Activated naive CD4-positive, alpha-beta T cell treated with anti-CD3 and anti-CD28 coated beads for 36 hours (primary cell): ENCODE results near the gene MYD88. TPM values are rescaled to one million over a fixed set of nuclear protein-coding genes. Genes with fewer than 3 reads are reported as not detected.

Source experiments
- CTCF ChIA-PET: fragments of 350-600 bp; sonication (Branson Sonifier 250); formaldehyde crosslinking; loops from one replicate; lab custom pipeline; 2021; ENCODE audit warnings: antibody characterized with exemption; lab: Charles Lee
- DNase-seq: peaks from one replicate; pipeline ENCODE4 v3.0.0-alpha.2; 2020
- H3K27ac Mint-ChIP-seq: one replicate; pipeline ENCODE4 v1.8.0; 2021; ENCODE audit warnings: mild to moderate bottlenecking, mixed read lengths
- H3K27me3 Mint-ChIP-seq: one replicate; pipeline ENCODE4 v1.8.0; 2021; ENCODE audit warnings: low read depth, mixed read lengths
- H3K36me3 Mint-ChIP-seq: one replicate; pipeline ENCODE4 v1.8.0; 2021; ENCODE audit warnings: low read depth, mixed read lengths
- H3K4me1 Mint-ChIP-seq: one replicate; pipeline ENCODE4 v1.8.0; 2021; ENCODE audit warnings: low read depth, mixed read lengths
- H3K4me3 Mint-ChIP-seq: one replicate; pipeline ENCODE4 v1.8.0; 2021; ENCODE audit warnings: mild to moderate bottlenecking, moderate library complexity, mixed read lengths
- H3K9me3 Mint-ChIP-seq: one replicate; pipeline ENCODE4 v1.8.0; 2021; ENCODE audit warnings: mixed read lengths
- intact Hi-C: fragments of 100-400 bp; cut with micrococcal nuclease; formaldehyde crosslinking; loops from one replicate; pipeline ENCODE4 v1.15.1; 2023
- total RNA-seq, 2 experiments: library from RNA; stranded (reverse); gene quantifications; one replicate each; pipeline ENCODE4 v1.2.3, GENCODE V29; 2021

The MYD88 gene
- total RNA-seq, 2 experiments from 2014 or later: 16.6 to 19.3 TPM

DNA sequence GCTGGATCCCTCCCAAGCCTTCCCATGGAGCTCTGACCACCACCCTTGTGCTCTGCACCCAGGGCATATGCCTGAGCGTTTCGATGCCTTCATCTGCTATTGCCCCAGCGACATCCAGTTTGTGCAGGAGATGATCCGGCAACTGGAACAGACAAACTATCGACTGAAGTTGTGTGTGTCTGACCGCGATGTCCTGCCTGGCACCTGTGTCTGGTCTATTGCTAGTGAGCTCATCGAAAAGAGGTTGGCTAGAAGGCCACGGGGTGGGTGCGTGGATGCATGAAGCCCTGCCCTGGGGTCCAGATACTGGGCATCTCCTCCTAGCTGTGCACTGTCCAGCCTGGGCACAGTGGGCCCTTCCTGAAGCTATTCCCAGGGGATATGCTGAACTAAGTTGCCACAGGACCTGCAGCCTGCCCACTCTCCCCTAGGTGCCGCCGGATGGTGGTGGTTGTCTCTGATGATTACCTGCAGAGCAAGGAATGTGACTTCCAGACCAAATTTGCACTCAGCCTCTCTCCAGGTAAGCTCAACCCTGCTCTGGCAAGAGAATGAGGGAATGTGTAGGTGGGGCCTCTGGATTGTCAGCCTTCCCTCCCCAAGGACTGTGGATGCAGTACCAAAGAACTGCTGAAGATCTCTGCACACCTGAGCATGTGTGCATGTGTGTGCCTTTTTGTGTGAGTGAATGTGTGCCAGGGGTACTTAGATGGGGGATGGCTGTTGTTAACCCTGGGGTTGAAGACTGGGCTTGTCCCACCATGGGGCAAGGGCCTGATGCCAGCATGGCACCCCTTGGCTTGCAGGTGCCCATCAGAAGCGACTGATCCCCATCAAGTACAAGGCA, 2.1 kb downstream of the MYD88 start:
- CTCF ChIA-PET: interaction anchor here (1.1 to 2.1 kb wide), 5 partner anchors 12 to 158 kb away, joined by 3 to 11 read pairs (median 4); no protein-coding TSS in a partner anchor
- intact Hi-C loops: no loop called here
- peaks cover 3% of the 10 kb centered on the region for H3K9me3 Mint-ChIP-seq
- no peaks in the 10 kb centered on the region for H3K27me3 Mint-ChIP-seq
- no peak overlapping the region for H3K27ac Mint-ChIP-seq
- DNase-seq: no peak
- peaks cover 33% of the 10 kb centered on the region for H3K4me1 Mint-ChIP-seq
- peaks cover 17% of the 10 kb centered on the region for H3K36me3 Mint-ChIP-seq
- peak overlapping the region; percentile 88 for H3K4me3 Mint-ChIP-seq

GRCh38 chr3:38141173-38141951, 2.9 kb downstream of the MYD88 start:
- DNase-seq: no peak
- no peak overlapping the region for H3K4me3 Mint-ChIP-seq
- H3K9me3 Mint-ChIP-seq: peaks cover 9% of the 10 kb centered on the region
- H3K27ac Mint-ChIP-seq: no peak overlapping the region
- no peaks in the 10 kb centered on the region for H3K27me3 Mint-ChIP-seq
- H3K36me3 Mint-ChIP-seq: peaks cover 15% of the 10 kb centered on the region
- CTCF ChIA-PET: interaction anchor here (1.4 kb wide), 1 partner anchor 12 kb away, joined by 4 read pairs; no protein-coding TSS in a partner anchor
- peaks cover 27% of the 10 kb centered on the region for H3K4me1 Mint-ChIP-seq
- intact Hi-C loops: no loop called here

DNA sequence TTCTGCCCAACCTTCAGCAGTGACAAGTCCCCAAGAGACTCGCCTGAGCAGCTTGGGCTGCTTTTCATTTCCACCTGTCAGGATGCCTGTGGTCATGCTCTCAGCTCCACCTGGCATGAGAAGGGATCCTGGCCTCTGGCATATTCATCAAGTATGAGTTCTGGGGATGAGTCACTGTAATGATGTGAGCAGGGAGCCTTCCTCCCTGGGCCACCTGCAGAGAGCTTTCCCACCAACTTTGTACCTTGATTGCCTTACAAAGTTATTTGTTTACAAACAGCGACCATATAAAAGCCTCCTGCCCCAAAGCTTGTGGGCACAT, 3.5 kb downstream of the MYD88 start:
- Mint-ChIP-seq H3K36me3 (peaks cover 15% of the 10 kb centered on the region), H3K27me3 (no peaks in the 10 kb centered on the region), H3K27ac (no peak overlapping the region), H3K9me3 (peaks cover 14% of the 10 kb centered on the region), H3K4me3 (no peak overlapping the region), H3K4me1 (peaks cover 27% of the 10 kb centered on the region)
- intact Hi-C loops: no loop called here
- DNase-seq: no peak
- CTCF ChIA-PET: no interaction called here

- CTCF ChIA-PET: no interaction called here
- peaks cover 20% of the 10 kb centered on the region for H3K9me3 Mint-ChIP-seq
- intact Hi-C loops: no loop called here
- H3K4me1 Mint-ChIP-seq: peaks cover 24% of the 10 kb centered on the region
- H3K36me3 Mint-ChIP-seq: peaks cover 15% of the 10 kb centered on the region
- H3K4me3 Mint-ChIP-seq: no peak overlapping the region
- no peak for DNase-seq
- no peak overlapping the region for H3K27ac Mint-ChIP-seq
- no peaks in the 10 kb centered on the region for H3K27me3 Mint-ChIP-seq
Measured at GRCh38 chr3:38142959-38143358, 4.5 kb downstream of the MYD88 start.

DNA sequence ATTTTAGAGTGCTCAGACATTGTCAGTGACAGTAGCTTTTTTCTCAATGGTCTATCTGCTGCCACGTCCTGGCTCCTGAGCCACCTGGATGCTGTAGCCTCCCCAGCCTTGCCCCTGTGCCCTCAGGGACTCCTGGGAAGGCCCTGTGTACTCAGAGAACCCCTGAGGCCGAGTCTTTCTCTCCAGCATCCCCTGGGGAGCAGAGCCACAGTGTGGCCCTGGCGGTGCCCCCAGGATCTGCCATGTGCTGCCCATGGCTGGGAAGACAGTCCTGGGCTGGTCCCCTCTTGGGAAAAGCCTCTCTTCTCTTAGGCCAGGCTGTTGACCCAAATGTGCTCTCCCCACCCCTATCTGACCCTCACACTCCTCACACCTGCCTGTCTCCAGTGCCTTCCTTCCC, 5.0 kb downstream of the MYD88 start:
- Mint-ChIP-seq H3K4me3 (no peak overlapping the region), H3K9me3 (peaks cover 20% of the 10 kb centered on the region), H3K36me3 (peaks cover 15% of the 10 kb centered on the region), H3K4me1 (peaks cover 24% of the 10 kb centered on the region), H3K27me3 (no peaks in the 10 kb centered on the region), H3K27ac (no peak overlapping the region)
- CTCF ChIA-PET: no interaction called here
- intact Hi-C loops: no loop called here
- DNase-seq: no peak

DNA sequence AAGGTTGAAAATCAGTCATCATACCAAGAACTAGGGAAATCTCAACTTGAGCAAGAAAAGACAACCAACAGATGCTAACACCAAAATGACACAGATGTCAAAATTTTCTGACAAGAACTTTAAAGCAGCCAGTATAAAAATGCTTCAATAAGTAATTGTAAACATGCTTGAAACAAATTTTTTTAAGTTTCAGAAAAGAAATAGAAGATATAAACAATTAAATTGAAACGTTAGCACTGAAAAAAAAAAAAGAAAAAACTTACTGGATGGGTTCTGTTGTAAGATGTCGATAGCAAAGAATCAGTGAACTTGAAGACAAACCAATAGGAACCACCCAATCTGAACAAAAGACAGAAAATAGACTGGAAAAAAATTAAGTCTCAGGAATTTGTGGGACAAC, 8.0 kb downstream of the MYD88 start:
- DNase-seq: no peak
- Mint-ChIP-seq H3K27me3 (no peaks in the 10 kb centered on the region), H3K36me3 (peaks cover 8% of the 10 kb centered on the region), H3K27ac (no peak overlapping the region), H3K4me1 (peaks cover 15% of the 10 kb centered on the region), H3K4me3 (no peak overlapping the region), H3K9me3 (peaks cover 20% of the 10 kb centered on the region)
- CTCF ChIA-PET: interaction anchor here (0.7 kb wide), 2 partner anchors 26 to 209 kb away, joined by 4 to 7 read pairs; no protein-coding TSS in a partner anchor
- intact Hi-C loops: no loop called here

GRCh38 chr3:38147421-38147820, 9.0 kb downstream of the MYD88 start:
- Mint-ChIP-seq H3K27me3 (no peaks in the 10 kb centered on the region), H3K4me1 (peaks cover 19% of the 10 kb centered on the region), H3K36me3 (peaks cover 1% of the 10 kb centered on the region), H3K9me3 (peaks cover 20% of the 10 kb centered on the region), H3K27ac (no peak overlapping the region), H3K4me3 (no peak overlapping the region)
- CTCF ChIA-PET: no interaction called here
- no peak for DNase-seq
- intact Hi-C loops: no loop called here

- CTCF ChIA-PET: interaction anchor here (0.7 kb wide), 1 partner anchor 132 kb away, joined by 4 read pairs; no protein-coding TSS in a partner anchor
- Mint-ChIP-seq H3K9me3 (peaks cover 20% of the 10 kb centered on the region), H3K4me3 (no peak overlapping the region), H3K27me3 (no peaks in the 10 kb centered on the region), H3K27ac (no peak overlapping the region), H3K4me1 (peaks cover 22% of the 10 kb centered on the region), H3K36me3 (peaks cover 1% of the 10 kb centered on the region)
- intact Hi-C loops: no loop called here
- DNase-seq: no peak
Measured at GRCh38 chr3:38148311-38148882, 9.9 kb downstream of the MYD88 start.

DNA sequence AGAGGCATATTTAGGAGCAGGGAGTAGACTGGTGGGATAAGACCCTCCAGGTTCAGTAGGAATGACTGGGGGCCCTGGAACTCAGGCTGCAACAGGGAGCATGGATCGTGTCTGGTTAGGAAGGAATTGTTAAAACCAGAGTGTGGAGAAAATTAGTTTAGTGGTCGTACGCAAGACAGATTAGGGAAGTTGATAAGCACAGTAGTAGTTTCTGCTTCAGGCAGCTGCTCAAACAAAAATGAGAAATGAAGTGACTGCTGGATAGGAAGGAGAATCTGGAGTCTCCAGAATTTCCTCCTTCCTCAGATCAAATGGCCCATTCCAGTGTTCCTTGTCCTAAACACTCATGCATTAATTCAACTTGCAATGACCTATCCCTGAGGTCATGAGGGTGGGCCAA, 11.2 kb downstream of the MYD88 start:
- CTCF ChIA-PET: no interaction called here
- peaks cover 20% of the 10 kb centered on the region for H3K9me3 Mint-ChIP-seq
- intact Hi-C loops: loop anchor here (2.0 kb wide), 1 partner anchor 15 kb away; the partner anchor contains the start of gene OXSR1
- H3K27ac Mint-ChIP-seq: no peak overlapping the region
- H3K4me3 Mint-ChIP-seq: no peak overlapping the region
- peaks cover 35% of the 10 kb centered on the region for H3K4me1 Mint-ChIP-seq
- DNase-seq: no peak
- no peaks in the 10 kb centered on the region for H3K27me3 Mint-ChIP-seq
- peaks cover 1% of the 10 kb centered on the region for H3K36me3 Mint-ChIP-seq

- Mint-ChIP-seq H3K27ac (no peak overlapping the region), H3K9me3 (peaks cover 15% of the 10 kb centered on the region), H3K4me3 (no peak overlapping the region), H3K4me1 (peaks cover 41% of the 10 kb centered on the region), H3K36me3 (peaks cover 1% of the 10 kb centered on the region), H3K27me3 (no peaks in the 10 kb centered on the region)
- CTCF ChIA-PET: no interaction called here
- intact Hi-C loops: loop anchor here (2.0 kb wide), 1 partner anchor 14 kb away; the partner anchor contains the start of gene OXSR1
- no peak for DNase-seq
Measured at GRCh38 chr3:38150780-38151528, 12.5 kb downstream of the MYD88 start.

GRCh38 chr3:38151667-38152265, 13.3 kb downstream of the MYD88 start:
- Mint-ChIP-seq H3K27me3 (no peaks in the 10 kb centered on the region), H3K9me3 (peaks cover 8% of the 10 kb centered on the region), H3K4me3 (no peak overlapping the region), H3K4me1 (peaks cover 41% of the 10 kb centered on the region), H3K27ac (no peak overlapping the region), H3K36me3 (peaks cover 1% of the 10 kb centered on the region)
- DNase-seq: no peak
- CTCF ChIA-PET: interaction anchor here (3.9 kb wide), 1 partner anchor 12 kb away, joined by 19 read pairs; the partner anchor contains the start of gene OXSR1
- intact Hi-C loops: loop anchor here (2.0 kb wide), 1 partner anchor 13 kb away; the partner anchor contains the start of gene OXSR1
